HTERT RPE-1 (cell line): Measurements from ENCODE around the gene NGFR.

ENCODE experiments used
- in situ Hi-C: fragments of 300-500 bp; cut with MboI; formaldehyde crosslinking; loops from 4 replicates; pipeline ENCODE4 v1.14.3; 2020; ENCODE audit warnings: low sequenced_read_pairs

NGFR gene

GRCh38 chr17:49513641-49514040 lies 18.5 kb downstream of the NGFR start:
- in situ Hi-C loops: no loop called here

- in situ Hi-C loops: no loop called here
Observed at GRCh38 chr17:49514071-49514721, 19.1 kb downstream of the NGFR start.

- in situ Hi-C loops: no loop called here
Observed at GRCh38 chr17:49515196-49515770, 20.2 kb downstream of the NGFR start.

GRCh38 chr17:49516180-49516579 lies 21.1 kb downstream of the NGFR start:
- in situ Hi-C loops: no loop called here

GRCh38 chr17:49518346-49519078 lies 23.4 kb downstream of the NGFR start:
- in situ Hi-C loops: no loop called here

- in situ Hi-C loops: no loop called here
Observed at GRCh38 chr17:49519781-49520180, 24.7 kb downstream of the NGFR start.

- in situ Hi-C loops: no loop called here
Observed at GRCh38 chr17:49520386-49521087, 25.4 kb downstream of the NGFR start.

GRCh38 chr17:49521088-49521450 lies 26.0 kb downstream of the NGFR start:
- in situ Hi-C loops: no loop called here

GRCh38 chr17:49521471-49522356 lies 26.6 kb downstream of the NGFR start:
- in situ Hi-C loops: no loop called here

GRCh38 chr17:49522357-49522890 lies 27.3 kb downstream of the NGFR start:
- in situ Hi-C loops: no loop called here

- in situ Hi-C loops: no loop called here
Observed at GRCh38 chr17:49523196-49523595, 28.1 kb downstream of the NGFR start.

GRCh38 chr17:49523706-49524472 lies 28.8 kb downstream of the NGFR start:
- in situ Hi-C loops: no loop called here

- in situ Hi-C loops: no loop called here
Observed at GRCh38 chr17:49524473-49525359, 29.6 kb downstream of the NGFR start.

- in situ Hi-C loops: no loop called here
Observed at GRCh38 chr17:49525831-49526741, 31.0 kb downstream of the NGFR start.

GRCh38 chr17:49527927-49528651 lies 33.0 kb downstream of the NGFR start:
- in situ Hi-C loops: no loop called here

GRCh38 chr17:49528966-49529365 lies 33.9 kb downstream of the NGFR start:
- in situ Hi-C loops: no loop called here

- in situ Hi-C loops: no loop called here
Observed at GRCh38 chr17:49530118-49530517, 35.0 kb downstream of the NGFR start.
